ENCODE results near the gene RNF13. TPM values are rescaled to one million over a fixed set of nuclear protein-coding genes. Genes with fewer than 3 reads are reported as not detected.
A peak's percentile ranks its signal among the peaks of the same experiment; 100 is the strongest.

RNF13 gene
- total RNA-seq, 1 donor from 2014 or later, result 26.9 TPM

DNA sequence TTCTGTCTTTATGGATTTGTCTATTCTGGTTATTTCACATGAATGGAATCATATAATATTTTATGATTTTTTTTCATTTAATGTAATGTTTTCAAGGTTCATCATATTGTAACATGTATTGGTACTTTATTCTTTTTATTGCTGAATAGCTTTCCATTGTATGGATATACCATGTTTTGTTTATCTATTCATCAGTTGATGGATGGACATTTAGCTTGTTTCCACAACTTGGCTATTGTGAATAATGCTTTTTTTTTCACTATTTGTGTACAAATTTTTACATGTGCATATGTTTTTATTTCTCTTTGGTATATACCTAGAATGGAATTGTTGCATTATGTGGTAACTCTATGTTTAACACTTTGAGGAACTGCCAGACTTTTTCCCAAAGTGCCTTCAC is 93.0 kb downstream of the RNF13 start:
- H3K4me3 Mint-ChIP-seq, result no peak overlapping the region
- TF ChIP-seq, protein P1, sequence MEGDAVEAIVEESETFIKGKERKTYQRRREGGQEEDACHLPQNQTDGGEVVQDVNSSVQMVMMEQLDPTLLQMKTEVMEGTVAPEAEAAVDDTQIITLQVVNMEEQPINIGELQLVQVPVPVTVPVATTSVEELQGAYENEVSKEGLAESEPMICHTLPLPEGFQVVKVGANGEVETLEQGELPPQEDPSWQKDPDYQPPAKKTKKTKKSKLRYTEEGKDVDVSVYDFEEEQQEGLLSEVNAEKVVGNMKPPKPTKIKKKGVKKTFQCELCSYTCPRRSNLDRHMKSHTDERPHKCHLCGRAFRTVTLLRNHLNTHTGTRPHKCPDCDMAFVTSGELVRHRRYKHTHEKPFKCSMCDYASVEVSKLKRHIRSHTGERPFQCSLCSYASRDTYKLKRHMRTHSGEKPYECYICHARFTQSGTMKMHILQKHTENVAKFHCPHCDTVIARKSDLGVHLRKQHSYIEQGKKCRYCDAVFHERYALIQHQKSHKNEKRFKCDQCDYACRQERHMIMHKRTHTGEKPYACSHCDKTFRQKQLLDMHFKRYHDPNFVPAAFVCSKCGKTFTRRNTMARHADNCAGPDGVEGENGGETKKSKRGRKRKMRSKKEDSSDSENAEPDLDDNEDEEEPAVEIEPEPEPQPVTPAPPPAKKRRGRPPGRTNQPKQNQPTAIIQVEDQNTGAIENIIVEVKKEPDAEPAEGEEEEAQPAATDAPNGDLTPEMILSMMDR (conservative IDR thresholded peaks at IDR 0.05), result no peak
- H3K36me3 Mint-ChIP-seq (ENCODE audit: low read depth), result no peaks in the 10 kb centered on the region
- peaks cover 9% of the 10 kb centered on the region for H3K4me1 Mint-ChIP-seq
- no peaks in the 10 kb centered on the region for H3K27me3 Mint-ChIP-seq (ENCODE audit: low read depth)
- no peak overlapping the region for H3K27ac Mint-ChIP-seq (ENCODE audit: unreplicated experiment)
- DNase-seq (ENCODE audit: low read depth, low spot score), result no peak
- H3K9me3 Mint-ChIP-seq, result no peaks in the 10 kb centered on the region

DNA sequence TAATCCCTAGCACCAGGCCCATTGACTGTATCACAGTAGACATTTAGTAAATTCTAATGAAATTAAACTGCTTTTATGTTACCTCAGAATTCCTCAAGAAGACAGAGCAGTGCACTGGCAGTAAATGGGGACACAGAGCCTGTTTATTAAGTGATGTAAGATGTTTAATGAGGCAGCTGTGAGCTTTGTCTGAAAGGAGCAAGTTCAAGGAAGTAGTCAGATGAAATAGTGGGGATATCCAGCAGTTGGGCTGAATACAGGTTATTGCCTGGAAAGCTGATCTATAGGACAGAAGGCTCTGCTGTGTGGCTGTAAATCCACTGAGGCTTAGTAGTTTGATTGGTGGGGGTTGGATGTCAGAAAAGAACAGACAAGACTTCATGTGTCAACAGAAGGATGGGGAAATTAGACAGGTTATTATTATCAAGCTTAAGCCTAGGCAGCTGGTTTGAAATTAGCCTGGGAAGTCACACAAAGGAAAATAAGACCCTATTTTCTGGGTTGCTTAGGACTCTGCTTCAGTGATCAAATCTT is 95.5 kb downstream of the RNF13 start:
- TF ChIP-seq, protein P1 (conservative IDR thresholded peaks at IDR 0.05), result no peak
- Mint-ChIP-seq H3K27ac (ENCODE audit: unreplicated experiment) (peak overlapping the region; percentile 73), H3K4me1 (peaks cover 9% of the 10 kb centered on the region), H3K36me3 (ENCODE audit: low read depth) (no peaks in the 10 kb centered on the region), H3K9me3 (no peaks in the 10 kb centered on the region), H3K27me3 (ENCODE audit: low read depth) (no peaks in the 10 kb centered on the region), H3K4me3 (no peak overlapping the region)
- DNase-seq (ENCODE audit: low read depth, low spot score), result no peak

DNA sequence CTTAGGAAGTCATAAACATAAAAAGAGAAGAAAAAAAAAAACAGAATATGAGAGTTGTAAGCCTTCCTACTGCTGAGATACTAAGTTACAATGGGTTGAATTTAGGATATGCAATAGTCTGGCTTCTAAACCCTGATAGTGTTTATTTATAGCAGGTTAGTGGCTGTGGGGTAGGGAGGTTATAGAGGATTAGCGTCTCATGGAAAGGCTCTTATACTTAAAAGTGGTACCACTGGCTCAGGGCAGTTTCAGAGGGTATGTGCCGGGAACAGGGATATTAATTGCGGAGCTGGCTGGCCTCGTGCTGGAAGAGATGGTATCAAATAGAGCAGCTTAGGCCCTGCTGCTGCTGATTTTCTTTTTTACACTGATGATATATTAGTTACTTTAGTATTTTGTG is 96.9 kb downstream of the RNF13 start:
- Mint-ChIP-seq H3K4me3 (no peak overlapping the region), H3K36me3 (ENCODE audit: low read depth) (no peaks in the 10 kb centered on the region), H3K9me3 (no peaks in the 10 kb centered on the region), H3K27me3 (ENCODE audit: low read depth) (no peaks in the 10 kb centered on the region), H3K4me1 (peaks cover 9% of the 10 kb centered on the region), H3K27ac (ENCODE audit: unreplicated experiment) (no peak overlapping the region)
- DNase-seq (ENCODE audit: low read depth, low spot score), result no peak
- TF ChIP-seq, protein P1 (conservative IDR thresholded peaks at IDR 0.05), result no peak

DNA sequence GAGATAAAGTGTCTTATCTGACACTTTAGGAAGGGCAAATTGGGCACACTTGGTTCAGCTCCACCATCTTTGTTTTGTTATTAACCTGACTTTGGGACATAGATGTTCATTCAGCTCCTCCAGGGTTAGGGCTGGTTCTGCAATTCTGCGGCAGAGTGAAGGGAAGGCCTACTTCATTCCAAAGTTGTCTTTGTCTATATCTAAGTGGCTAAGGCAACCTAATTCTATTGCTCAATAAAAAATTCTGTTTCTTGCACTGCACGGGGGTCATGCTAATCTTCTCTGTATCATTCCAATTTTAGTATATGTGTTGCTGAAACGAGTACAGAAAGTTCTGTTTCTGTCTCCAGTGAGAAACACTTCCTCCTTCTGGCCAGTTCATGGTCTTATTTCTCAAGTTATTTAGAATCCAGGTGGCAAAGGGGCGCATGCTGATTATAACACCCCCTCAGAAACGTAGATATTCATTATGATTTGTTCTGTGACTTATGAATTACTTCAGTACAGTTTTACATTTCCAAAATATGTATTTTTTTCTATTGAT is 104.2 kb downstream of the RNF13 start:
- TF ChIP-seq, protein P1 (conservative IDR thresholded peaks at IDR 0.05), result no peak
- H3K27me3 Mint-ChIP-seq (ENCODE audit: low read depth), result no peaks in the 10 kb centered on the region
- no peak for DNase-seq (ENCODE audit: low read depth, low spot score)
- no peak overlapping the region for H3K27ac Mint-ChIP-seq (ENCODE audit: unreplicated experiment)
- no peaks in the 10 kb centered on the region for H3K4me1 Mint-ChIP-seq
- peaks cover 17% of the 10 kb centered on the region for H3K36me3 Mint-ChIP-seq (ENCODE audit: low read depth)
- H3K4me3 Mint-ChIP-seq, result no peak overlapping the region
- no peaks in the 10 kb centered on the region for H3K9me3 Mint-ChIP-seq

DNA sequence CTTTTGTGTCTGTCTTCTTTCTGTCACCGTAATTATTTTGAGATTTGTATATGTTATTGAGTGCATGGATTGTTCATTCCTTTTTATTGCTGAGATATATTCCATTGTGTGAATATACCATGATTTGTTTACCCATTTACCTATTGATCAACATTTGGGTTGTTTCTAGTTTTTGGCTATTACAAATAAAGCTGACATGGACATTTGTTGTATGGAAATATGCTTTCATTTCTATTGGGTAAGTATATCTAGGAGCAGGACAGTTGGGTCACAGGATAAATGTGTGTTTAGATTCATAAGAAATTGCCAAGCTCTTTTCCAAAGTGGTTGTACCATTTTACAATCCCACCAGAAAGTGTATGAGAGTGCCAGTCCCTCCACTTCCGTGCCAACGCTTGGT is 106.5 kb downstream of the RNF13 start:
- H3K4me3 Mint-ChIP-seq, result no peak overlapping the region
- no peak for DNase-seq (ENCODE audit: low read depth, low spot score)
- no peak overlapping the region for H3K27ac Mint-ChIP-seq (ENCODE audit: unreplicated experiment)
- peaks cover 19% of the 10 kb centered on the region for H3K36me3 Mint-ChIP-seq (ENCODE audit: low read depth)
- no peaks in the 10 kb centered on the region for H3K4me1 Mint-ChIP-seq
- TF ChIP-seq, protein P1 (conservative IDR thresholded peaks at IDR 0.05), result no peak
- H3K27me3 Mint-ChIP-seq (ENCODE audit: low read depth), result no peaks in the 10 kb centered on the region
- H3K9me3 Mint-ChIP-seq, result no peaks in the 10 kb centered on the region

Data from neural crest cell (in vitro differentiated cells).